GM21737 (cell line): ENCODE measurements around the gene MPC1.
"Not testable (repeated sequence)": the region's sequence is repeated elsewhere in the genome, so short reads cannot be mapped to it uniquely, and the experiment has no call there.

Experiments
- ATAC-seq: cut with Tn5 transposase; IDR thresholded peaks from one replicate; pipeline ENCODE4 v1.9.1; 2021; ENCODE audit warnings: mild to moderate bottlenecking, moderate library complexity; ENCODE audit not compliant: unreplicated experiment

Gene MPC1

GRCh38 chr6:166348305-166348949, 34.3 kb downstream of the MPC1 start:
- no peak for ATAC-seq

DNA sequence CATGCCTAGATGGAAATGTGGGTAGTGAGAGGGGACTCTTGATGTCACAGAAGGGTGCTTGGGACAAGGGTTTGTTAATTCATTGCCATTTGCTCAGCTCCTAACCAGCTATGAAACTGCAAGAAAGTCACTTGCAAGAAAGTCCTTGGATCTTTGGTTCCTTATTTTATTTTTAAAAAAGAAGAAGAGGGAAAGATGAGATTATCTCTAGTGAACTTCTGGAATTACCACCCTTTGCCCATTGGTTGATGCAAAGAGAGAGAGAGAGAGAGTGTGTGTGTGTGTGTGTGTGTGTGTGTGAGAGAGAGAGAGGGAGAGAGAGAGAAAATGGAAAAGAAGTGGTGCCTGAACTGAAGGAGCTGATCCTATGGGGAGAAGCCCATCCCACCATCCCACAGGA, 35.8 kb downstream of the MPC1 start:
- ATAC-seq: no peak

DNA sequence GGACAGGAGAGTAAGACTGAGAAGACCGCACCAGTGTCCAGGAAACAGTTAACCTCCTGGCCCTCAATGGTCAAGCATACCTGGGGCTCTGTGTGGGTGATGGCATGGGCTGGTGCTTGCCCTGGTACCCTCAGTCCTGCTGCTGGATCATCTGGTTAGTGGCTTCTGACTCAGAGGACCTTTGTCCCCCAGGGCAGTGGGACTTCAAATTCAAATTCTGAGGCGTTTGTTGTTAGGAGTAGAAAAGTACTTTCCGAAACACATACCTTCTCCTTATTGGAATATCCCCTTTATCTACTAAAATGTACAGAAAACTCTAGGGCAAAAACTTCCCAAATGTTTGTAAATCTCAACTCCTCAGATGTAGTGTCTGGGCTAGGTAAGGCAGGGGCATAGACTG, 36.3 kb downstream of the MPC1 start:
- no peak for ATAC-seq

GRCh38 chr6:166345672-166346071, 37.1 kb downstream of the MPC1 start:
- not testable (repeated sequence) for ATAC-seq

- ATAC-seq: not testable (repeated sequence)
These were observed 37.8 kb downstream of the MPC1 start for GRCh38 chr6:166344921-166345320.

GRCh38 chr6:166344240-166344639, 38.5 kb downstream of the MPC1 start:
- ATAC-seq: no peak

DNA sequence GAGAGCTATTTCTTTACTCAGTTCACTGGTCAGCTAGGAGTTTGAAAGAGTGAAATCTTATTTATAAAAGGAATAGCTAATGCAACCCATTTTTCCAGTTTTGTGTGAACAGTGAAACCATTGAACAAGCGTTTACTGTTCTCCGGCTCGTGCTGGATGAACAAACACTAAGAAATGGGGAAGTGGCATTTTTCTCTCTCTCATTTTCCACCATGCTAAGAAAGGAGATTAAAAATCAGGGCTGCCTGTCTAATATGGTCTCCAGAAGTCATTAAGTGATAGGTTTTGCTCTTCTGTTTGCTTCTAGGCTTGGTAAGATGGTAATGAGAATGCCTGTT, 39.6 kb downstream of the MPC1 start:
- ATAC-seq: peak; percentile 13

DNA sequence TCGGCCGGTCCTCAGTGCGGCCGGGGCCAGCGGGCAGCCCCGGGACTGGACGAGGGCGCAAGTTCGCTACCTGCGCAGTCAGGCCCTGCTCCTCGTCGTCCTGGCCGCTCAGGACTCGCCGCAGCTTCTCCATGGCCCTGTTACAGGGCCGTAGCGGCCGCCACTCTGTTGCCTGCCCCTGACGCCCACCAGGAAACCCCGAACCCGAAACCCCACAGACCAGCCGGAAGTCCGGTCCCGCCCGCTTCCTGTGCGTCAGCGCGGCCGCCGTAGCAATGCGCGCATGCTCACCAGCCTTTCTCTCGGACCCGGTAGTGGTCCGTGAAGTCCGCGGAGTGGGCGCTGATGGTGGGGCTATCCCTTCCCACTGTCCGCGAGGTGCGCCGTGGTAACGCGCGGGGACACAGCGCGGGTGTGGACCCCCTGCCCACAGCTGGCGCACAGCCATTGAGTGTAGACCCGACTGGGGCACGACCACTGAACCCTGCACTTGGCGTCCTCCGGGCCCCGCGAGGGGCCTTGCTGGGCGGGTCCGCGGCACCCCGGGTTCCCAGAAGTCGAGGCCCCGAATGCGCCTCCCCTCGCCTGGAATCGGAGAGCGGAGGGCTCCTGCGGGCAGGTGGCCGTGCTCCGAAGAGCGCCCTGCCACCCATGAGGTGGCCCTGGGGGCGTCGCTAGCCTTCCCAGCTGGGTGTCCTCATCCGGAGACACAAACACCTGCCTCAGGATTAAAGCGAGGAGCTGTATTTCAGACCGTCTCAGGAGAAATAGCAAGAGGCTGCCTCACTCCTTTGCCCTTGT, 40.2 kb downstream of the MPC1 start, which contains the start of gene SFT2D1:
SFT2D1 (minus strand) TSS at position 197 of the 801 bp plus-strand sequence; CDS start at position 133, 64 bp downstream.
- peak; percentile 93 for ATAC-seq

GRCh38 chr6:166341977-166342348, 40.8 kb downstream of the MPC1 start:
- no peak for ATAC-seq

DNA sequence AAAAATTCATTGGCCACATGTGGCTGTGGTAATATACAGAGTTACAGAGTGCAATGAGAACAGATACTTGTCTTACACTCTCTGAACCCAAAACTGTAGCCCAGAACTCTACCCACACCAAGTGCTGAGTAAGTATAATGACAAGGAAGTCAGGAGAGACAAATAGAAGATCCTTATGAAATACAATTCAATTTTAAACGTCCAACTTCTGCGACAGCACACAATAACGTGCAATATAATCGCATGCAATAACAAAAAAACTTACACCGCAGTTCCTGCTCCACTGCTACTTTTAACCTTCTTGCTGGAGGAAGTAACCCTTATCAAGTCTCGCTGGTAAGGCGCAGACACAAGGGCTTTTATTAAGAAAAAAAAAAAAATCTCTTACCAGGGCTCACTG, 41.3 kb downstream of the MPC1 start:
- no peak for ATAC-seq

DNA sequence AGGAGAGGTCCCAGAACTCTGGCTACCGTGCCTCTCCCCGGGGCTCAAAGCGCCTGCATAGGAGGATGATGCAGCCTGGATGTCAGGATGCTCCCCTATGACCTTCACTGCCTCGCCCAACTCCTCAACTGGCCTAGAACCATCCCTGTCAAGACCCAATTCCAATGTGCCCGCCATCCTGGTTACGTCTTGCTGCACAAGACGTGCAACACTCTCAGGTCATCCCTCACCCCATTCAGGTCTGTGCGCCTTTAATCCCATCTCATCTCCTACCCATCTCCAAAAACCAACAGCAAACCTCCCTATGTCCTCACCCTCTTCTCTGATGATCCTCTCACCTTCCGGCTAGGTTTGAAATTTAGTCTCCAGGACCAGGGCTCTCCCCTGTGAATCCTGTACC, 43.9 kb downstream of the MPC1 start:
- no peak for ATAC-seq

- ATAC-seq: no peak
These were observed 45.9 kb downstream of the MPC1 start for GRCh38 chr6:166336847-166337246.

DNA sequence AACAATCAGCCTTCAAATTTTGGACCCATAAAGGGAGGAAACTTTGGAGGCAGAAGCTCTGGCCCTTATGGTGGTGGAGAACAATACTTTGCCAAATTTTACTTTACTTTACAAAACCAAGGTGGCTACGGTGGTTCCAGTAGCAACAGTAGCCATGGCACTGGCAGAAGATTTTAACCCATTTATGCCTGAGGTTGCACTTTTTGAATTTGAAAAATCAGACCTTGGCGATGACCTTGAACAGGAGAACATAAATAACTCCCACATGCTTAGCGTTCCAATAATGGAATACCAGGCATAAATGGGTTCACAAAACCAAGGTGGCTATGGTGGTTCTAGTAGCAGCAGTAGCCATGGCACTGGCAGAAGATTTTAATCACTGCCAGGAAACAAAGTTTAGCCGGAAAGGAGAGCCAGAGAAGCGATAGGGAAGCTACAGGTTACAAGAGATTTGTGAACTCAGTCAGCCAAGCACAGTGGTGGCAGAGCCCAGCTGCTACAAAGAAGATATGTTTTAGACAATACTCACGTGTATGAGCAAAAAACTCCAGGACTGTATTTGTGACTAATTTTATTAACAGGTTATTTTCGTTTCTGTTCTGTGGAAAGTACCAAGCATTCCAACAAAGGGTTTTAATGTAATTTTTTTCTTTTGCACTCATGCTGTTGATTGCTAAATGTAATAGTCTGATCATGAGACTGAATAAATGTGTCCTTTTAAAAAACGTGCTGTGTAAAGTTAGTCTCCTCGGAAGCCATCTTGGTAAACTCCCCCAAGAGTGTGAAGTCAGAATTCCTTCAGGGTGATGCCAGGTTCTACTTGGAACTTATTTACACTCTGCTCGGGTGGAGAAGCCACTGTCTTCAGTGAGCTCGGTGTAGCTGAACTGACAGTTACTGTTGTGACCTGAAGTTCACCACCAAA, 47.1 kb downstream of the MPC1 start:
- ATAC-seq: no peak

GRCh38 chr6:166334878-166335277, 47.9 kb downstream of the MPC1 start:
- no peak for ATAC-seq

GRCh38 chr6:166333172-166333995, 49.4 kb downstream of the MPC1 start:
- ATAC-seq: peak; percentile 49

GRCh38 chr6:166331503-166332415, 51.0 kb downstream of the MPC1 start:
- no peak for ATAC-seq

DNA sequence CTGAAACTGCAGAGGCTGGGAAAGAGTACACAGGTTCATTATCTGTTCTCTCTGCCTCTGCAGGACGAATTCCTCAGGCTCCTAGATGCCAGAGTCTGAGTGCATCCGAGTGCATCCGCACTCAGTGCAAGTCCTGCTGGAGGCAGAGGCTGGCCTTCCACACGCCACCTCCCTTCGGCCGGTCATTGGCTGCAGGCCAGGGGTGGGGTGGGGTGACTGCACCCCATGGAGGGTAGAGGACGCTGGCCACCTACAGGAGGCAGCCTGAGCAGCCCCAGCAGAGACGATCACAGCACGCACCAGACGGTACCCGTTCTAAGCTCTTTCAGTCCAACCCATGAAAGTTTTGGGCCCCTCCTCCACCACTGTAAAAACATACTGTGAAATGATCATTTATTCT, 52.1 kb downstream of the MPC1 start:
- ATAC-seq: no peak

- ATAC-seq: peak; percentile 80
These were observed 57.2 kb downstream of the MPC1 start for GRCh38 chr6:166325383-166326042.

DNA sequence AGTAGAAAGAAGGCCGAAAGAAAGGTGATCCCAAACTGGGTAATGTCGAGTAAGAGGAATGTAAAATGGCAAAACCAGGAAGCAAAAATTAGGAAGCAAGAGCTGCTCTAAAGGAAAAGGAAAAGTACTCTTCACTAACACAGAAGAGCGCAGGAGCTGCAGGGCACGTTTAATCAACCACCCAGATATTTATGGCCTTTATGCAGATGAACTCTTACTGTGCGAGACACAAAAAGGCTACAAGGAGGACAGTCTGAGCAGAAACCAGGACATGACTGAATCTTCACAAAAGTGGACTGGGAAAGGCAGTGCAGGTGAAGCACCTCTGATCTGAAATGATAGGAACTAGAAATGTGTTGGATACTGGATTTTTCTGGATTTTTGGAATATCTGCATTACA, 59.3 kb downstream of the MPC1 start:
- no peak for ATAC-seq
